ENCODE data around the gene PTPRD.

Gene PTPRD

GRCh38 chr9:9752722-9753121, 860.1 kb downstream of the PTPRD start:
- H3K36me3 ChIP-seq (ENCODE audit: insufficient read depth, low read length), result no peaks in the 10 kb centered on the region
- no peak overlapping the region for H3K27ac ChIP-seq
- TF ChIP-seq FOXP2 (optimal IDR thresholded peaks at IDR 0.05; ENCODE audit: control extremely low read depth, extremely low read length, insufficient read depth), result no peak
- TF ChIP-seq EZH2 (IDR thresholded peaks at IDR 0.05), result no peak
- TF ChIP-seq POLR2AphosphoS5 (IDR thresholded peaks at IDR 0.05; ENCODE audit: borderline replicate concordance, low read depth, low read length), result no peak
- H3K9me3 ChIP-seq (ENCODE audit: low read depth, low read length), result no peaks in the 10 kb centered on the region
- no peak for DNase-seq (ENCODE audit: low read depth, low spot score)
- H3K9ac ChIP-seq (ENCODE audit: insufficient read length), result no peak overlapping the region
- H3K4me3 ChIP-seq, result peak overlapping the region; percentile 35

DNA sequence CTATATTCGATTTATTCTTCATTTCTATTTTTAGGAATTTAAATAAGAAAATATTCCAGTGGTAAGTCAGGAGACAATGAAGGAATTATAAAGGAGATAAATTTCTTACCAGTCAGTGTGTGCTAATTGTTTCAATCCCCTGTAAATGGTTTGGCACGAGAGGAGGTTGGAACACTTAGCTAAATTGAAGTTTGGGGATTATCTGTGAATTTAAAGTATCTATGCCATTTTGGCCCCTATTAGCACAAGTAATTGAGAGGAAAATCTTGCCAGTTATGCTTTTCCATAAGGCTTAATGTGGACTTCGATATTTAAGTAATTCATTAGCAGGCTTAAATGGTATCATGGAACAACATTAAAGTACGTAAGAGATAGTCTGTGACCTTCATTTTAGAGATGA, 860.8 kb downstream of the PTPRD start:
- Histone ChIP-seq H3K9me3 (ENCODE audit: low read depth, low read length) (no peaks in the 10 kb centered on the region), H3K36me3 (ENCODE audit: insufficient read depth, low read length) (no peaks in the 10 kb centered on the region), H3K9ac (ENCODE audit: insufficient read length) (no peak overlapping the region), H3K27ac (no peak overlapping the region), H3K4me3 (no peak overlapping the region; the same call in 1 of the 2 replicates)
- no peak for DNase-seq (ENCODE audit: low read depth, low spot score)
- no peak for TF ChIP-seq EZH2 (IDR thresholded peaks at IDR 0.05)
- no peak for TF ChIP-seq FOXP2 (optimal IDR thresholded peaks at IDR 0.05; ENCODE audit: control extremely low read depth, extremely low read length, insufficient read depth)
- no peak for TF ChIP-seq POLR2AphosphoS5 (IDR thresholded peaks at IDR 0.05; ENCODE audit: borderline replicate concordance, low read depth, low read length)

DNA sequence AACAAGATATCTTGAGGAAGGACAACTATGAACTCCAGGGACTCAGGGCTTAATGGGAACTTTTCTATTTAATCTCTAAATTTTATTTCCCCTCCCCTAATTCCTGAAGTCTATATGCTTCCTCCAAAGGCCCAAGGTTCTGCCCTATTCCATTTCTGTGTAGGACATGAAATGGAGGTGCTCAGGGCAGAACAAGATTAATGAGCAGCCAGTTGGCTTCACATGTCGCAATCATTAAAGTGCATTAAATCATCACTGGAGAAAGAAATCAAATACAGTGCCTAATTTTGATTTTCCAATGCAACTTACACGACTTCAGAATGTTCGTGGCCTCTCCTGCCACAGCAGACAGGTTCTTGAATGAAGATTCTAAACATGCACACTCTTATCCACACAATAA, 862.1 kb downstream of the PTPRD start:
- TF ChIP-seq FOXP2 (optimal IDR thresholded peaks at IDR 0.05; ENCODE audit: control extremely low read depth, extremely low read length, insufficient read depth) (no peak), EZH2 (IDR thresholded peaks at IDR 0.05) (no peak), POLR2AphosphoS5 (IDR thresholded peaks at IDR 0.05; ENCODE audit: borderline replicate concordance, low read depth, low read length) (no peak)
- Histone ChIP-seq H3K36me3 (ENCODE audit: insufficient read depth, low read length) (no peaks in the 10 kb centered on the region), H3K27ac (no peak overlapping the region)

GRCh38 chr9:9749591-9749990, 863.2 kb downstream of the PTPRD start:
- H3K27ac ChIP-seq, result no peak overlapping the region
- H3K36me3 ChIP-seq (ENCODE audit: insufficient read depth, low read length), result no peaks in the 10 kb centered on the region
- H3K4me3 ChIP-seq, result no peak overlapping the region
- DNase-seq (ENCODE audit: low read depth, low spot score), result no peak
- no peak for TF ChIP-seq POLR2AphosphoS5 (IDR thresholded peaks at IDR 0.05; ENCODE audit: borderline replicate concordance, low read depth, low read length)
- no peak for TF ChIP-seq FOXP2 (optimal IDR thresholded peaks at IDR 0.05; ENCODE audit: control extremely low read depth, extremely low read length, insufficient read depth)
- TF ChIP-seq EZH2 (IDR thresholded peaks at IDR 0.05), result no peak
- no peaks in the 10 kb centered on the region for H3K9me3 ChIP-seq (ENCODE audit: low read depth, low read length)
- no peak overlapping the region for H3K9ac ChIP-seq (ENCODE audit: insufficient read length)

More for the DNA sequence above, 862.1 kb downstream of the PTPRD start:
- no peak overlapping the region for H3K4me3 ChIP-seq
- DNase-seq (ENCODE audit: low read depth, low spot score), result no peak
- no peaks in the 10 kb centered on the region for H3K9me3 ChIP-seq (ENCODE audit: low read depth, low read length)
- no peak overlapping the region for H3K9ac ChIP-seq (ENCODE audit: insufficient read length)

DNA sequence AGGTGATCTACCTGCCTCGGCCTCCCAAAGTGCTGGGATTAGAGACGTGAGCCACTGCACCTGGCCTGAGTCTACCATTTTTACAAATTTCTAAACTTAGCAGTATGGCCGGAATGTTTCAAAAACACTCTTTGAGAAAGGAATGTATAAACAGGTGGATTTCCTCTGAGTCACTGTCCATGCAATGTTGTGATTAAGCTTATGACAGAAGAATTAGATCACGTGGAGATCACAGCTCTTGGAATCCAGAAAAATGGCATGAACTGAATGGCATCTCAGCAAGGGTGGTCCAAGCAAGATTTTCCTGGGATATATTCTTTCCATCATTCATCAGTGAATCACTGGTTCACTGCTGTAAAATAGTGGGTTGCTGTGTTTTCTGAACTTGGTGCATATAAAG, 865.0 kb downstream of the PTPRD start:
- no peaks in the 10 kb centered on the region for H3K9me3 ChIP-seq (ENCODE audit: low read depth, low read length)
- H3K36me3 ChIP-seq (ENCODE audit: insufficient read depth, low read length), result no peaks in the 10 kb centered on the region
- DNase-seq (ENCODE audit: low read depth, low spot score), result no peak
- H3K4me3 ChIP-seq, result no peak overlapping the region
- H3K27ac ChIP-seq, result no peak overlapping the region
- H3K9ac ChIP-seq (ENCODE audit: insufficient read length), result no peak overlapping the region
- TF ChIP-seq POLR2AphosphoS5 (IDR thresholded peaks at IDR 0.05; ENCODE audit: borderline replicate concordance, low read depth, low read length) (no peak), FOXP2 (optimal IDR thresholded peaks at IDR 0.05; ENCODE audit: control extremely low read depth, extremely low read length, insufficient read depth) (no peak), EZH2 (IDR thresholded peaks at IDR 0.05) (no peak)

- TF ChIP-seq FOXP2 (optimal IDR thresholded peaks at IDR 0.05; ENCODE audit: control extremely low read depth, extremely low read length, insufficient read depth) (no peak), EZH2 (IDR thresholded peaks at IDR 0.05) (no peak), POLR2AphosphoS5 (IDR thresholded peaks at IDR 0.05; ENCODE audit: borderline replicate concordance, low read depth, low read length) (no peak)
- Histone ChIP-seq H3K9me3 (ENCODE audit: low read depth, low read length) (no peaks in the 10 kb centered on the region), H3K36me3 (ENCODE audit: insufficient read depth, low read length) (no peaks in the 10 kb centered on the region), H3K4me3 (no peak overlapping the region), H3K9ac (ENCODE audit: insufficient read length) (no peak overlapping the region), H3K27ac (no peak overlapping the region)
- DNase-seq (ENCODE audit: low read depth, low spot score), result no peak
Observed at GRCh38 chr9:9746826-9747225, 866.0 kb downstream of the PTPRD start.

DNA sequence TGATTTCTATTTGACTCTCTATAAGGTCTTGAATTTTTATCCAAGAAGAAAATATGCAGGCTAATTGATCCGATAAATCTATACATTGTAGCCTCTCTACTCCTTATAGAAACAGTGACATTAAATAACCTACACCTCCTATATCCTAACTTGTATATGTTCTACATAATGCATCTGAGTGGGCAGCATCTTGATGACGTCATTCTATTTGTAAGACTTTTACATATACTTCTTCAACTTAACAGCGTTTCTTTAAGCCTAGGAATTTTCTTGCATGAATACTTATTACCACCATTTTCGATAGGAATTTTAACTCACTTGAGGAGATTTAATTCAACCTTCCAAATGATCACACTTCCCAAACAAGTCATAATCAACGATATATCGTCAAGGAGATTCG, 869.0 kb downstream of the PTPRD start:
- TF ChIP-seq POLR2AphosphoS5 (IDR thresholded peaks at IDR 0.05; ENCODE audit: borderline replicate concordance, low read depth, low read length) (no peak), FOXP2 (optimal IDR thresholded peaks at IDR 0.05; ENCODE audit: control extremely low read depth, extremely low read length, insufficient read depth) (no peak), EZH2 (IDR thresholded peaks at IDR 0.05) (no peak)

GRCh38 chr9:9730174-9730573, 882.6 kb downstream of the PTPRD start:
- Histone ChIP-seq H3K36me3 (ENCODE audit: insufficient read depth, low read length) (no peaks in the 10 kb centered on the region), H3K4me3 (no peak overlapping the region), H3K27ac (no peak overlapping the region), H3K9ac (ENCODE audit: insufficient read length) (no peak overlapping the region), H3K9me3 (ENCODE audit: low read depth, low read length) (no peaks in the 10 kb centered on the region)
- no peak for DNase-seq (ENCODE audit: low read depth, low spot score)
- no peak for TF ChIP-seq POLR2AphosphoS5 (IDR thresholded peaks at IDR 0.05; ENCODE audit: borderline replicate concordance, low read depth, low read length)
- no peak for TF ChIP-seq EZH2 (IDR thresholded peaks at IDR 0.05)
- no peak for TF ChIP-seq FOXP2 (optimal IDR thresholded peaks at IDR 0.05; ENCODE audit: control extremely low read depth, extremely low read length, insufficient read depth)

More for the DNA sequence above, 869.0 kb downstream of the PTPRD start:
- H3K36me3 ChIP-seq (ENCODE audit: insufficient read depth, low read length), result no peaks in the 10 kb centered on the region
- H3K9me3 ChIP-seq (ENCODE audit: low read depth, low read length), result no peaks in the 10 kb centered on the region
- no peak overlapping the region for H3K27ac ChIP-seq
- no peak for DNase-seq (ENCODE audit: low read depth, low spot score)
- H3K4me3 ChIP-seq, result no peak overlapping the region
- H3K9ac ChIP-seq (ENCODE audit: insufficient read length), result no peak overlapping the region

- no peak for DNase-seq (ENCODE audit: low read depth, low spot score)
- TF ChIP-seq EZH2 (IDR thresholded peaks at IDR 0.05) (no peak), POLR2AphosphoS5 (IDR thresholded peaks at IDR 0.05; ENCODE audit: borderline replicate concordance, low read depth, low read length) (no peak), FOXP2 (optimal IDR thresholded peaks at IDR 0.05; ENCODE audit: control extremely low read depth, extremely low read length, insufficient read depth) (no peak)
- H3K4me3 ChIP-seq, result no peak overlapping the region
Observed at GRCh38 chr9:9729082-9729481, 883.7 kb downstream of the PTPRD start.

More at GRCh38 chr9:9729082-9729481, 883.7 kb downstream of the PTPRD start:
- no peak overlapping the region for H3K9ac ChIP-seq (ENCODE audit: insufficient read length)
- no peaks in the 10 kb centered on the region for H3K9me3 ChIP-seq (ENCODE audit: low read depth, low read length)
- no peak overlapping the region for H3K27ac ChIP-seq
- H3K36me3 ChIP-seq (ENCODE audit: insufficient read depth, low read length), result no peaks in the 10 kb centered on the region
